Upper lobe of right lung (tissue), 1 donor: ENCODE data around the gene C16orf96. TPM values are rescaled to one million over a fixed set of nuclear protein-coding genes. Genes with fewer than 3 reads are reported as not detected.
A peak's percentile ranks its signal among the peaks of the same experiment; 100 is the strongest.

Experiments used
- ATAC-seq: fragments of 200-7000 bp; cut with Tn5 transposase; one replicate; pipeline ENCODE4 v1.9.1; 2020; ENCODE audit warnings: mild to moderate bottlenecking, moderate library complexity
- DNase-seq: peaks from one replicate; pipeline ENCODE4 v3.0.0-alpha.2; 2020
- H3K27ac ChIP-seq: fragments of 200-600 bp; one replicate; pipeline ENCODE4 v1.8.0; 2022
- H3K27me3 ChIP-seq: fragments of 200-600 bp; one replicate; pipeline ENCODE4 v1.8.0; 2022; ENCODE audit warnings: mild to moderate bottlenecking
- H3K36me3 ChIP-seq: fragments of 200-600 bp; one replicate; pipeline ENCODE4 v1.8.0; 2022
- H3K4me1 ChIP-seq: fragments of 200-600 bp; one replicate; pipeline ENCODE4 v1.8.0; 2022
- H3K4me3 ChIP-seq: fragments of 200-600 bp; one replicate; pipeline ENCODE4 v1.8.0; 2022; ENCODE audit warnings: mild to moderate bottlenecking
- H3K9me3 ChIP-seq: fragments of 200-600 bp; one replicate; pipeline ENCODE4 v1.8.0; 2022
- intact Hi-C: fragments of 100-400 bp; cut with DNase I; formaldehyde crosslinking; loops from one replicate; pipeline ENCODE4 v1.11.0; 2022
- long read RNA-seq: library from polyadenylated mRNA; unstranded; transcript quantifications from one replicate; pipeline ENCODE4 v2.0.0, GENCODE V29; 2021
- total RNA-seq: library from RNA; stranded (reverse); fragmentation: NEBNext Ultra II Directional; extraction: Animal tissue kit (Norgen Biotek cat#: 25700); gene quantifications from one replicate; pipeline ENCODE4 v1.2.1, GENCODE V29; 2021
- TF ChIP-seq, protein P1 (sequence below): fragments of 200-600 bp; IDR thresholded peaks from one replicate; pipeline ENCODE4 v1.8.0; 2022; ENCODE audit warnings: antibody characterized with exemption
- donor health status: DM: no; HTN: yes; CAD: no; lungs with severe emphysema.

The C16orf96 gene
- 0.32 TPM for total RNA-seq
- long read RNA-seq: 0 reads

DNA sequence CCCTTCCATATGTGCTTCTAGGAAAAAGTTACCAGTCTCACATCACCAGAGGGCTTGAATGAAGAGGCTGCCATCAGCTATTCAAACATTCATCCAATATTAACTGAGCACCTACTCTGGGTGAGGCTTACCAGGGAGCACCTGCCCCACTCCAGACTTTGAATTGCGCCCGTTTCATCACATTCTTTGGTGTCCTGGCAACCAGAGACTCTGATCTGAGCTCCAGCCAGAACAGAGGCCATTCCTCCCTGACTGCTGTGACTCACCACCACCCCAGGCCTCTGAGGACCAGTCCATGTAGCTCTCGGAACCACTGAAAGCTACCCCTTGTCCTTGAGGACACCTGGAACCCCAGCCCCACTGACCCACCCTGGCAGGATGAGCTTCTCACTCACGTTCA, at the start of gene C16orf96:
TSS of gene C16orf96 (plus strand) at position 229 of the 400 bp plus-strand sequence. CDS start at position 379, 150 bp downstream.
- Histone ChIP-seq H3K27ac (no peak within 1 kb of the TSS), H3K4me1 (no peaks in the 10 kb centered on the region), H3K9me3 (no peaks in the 10 kb centered on the region), H3K4me3 (no peak within 1 kb of the TSS), H3K36me3 (no peaks in the 10 kb centered on the region), H3K27me3 (no peaks in the 10 kb centered on the region)
- TF ChIP-seq, protein P1, sequence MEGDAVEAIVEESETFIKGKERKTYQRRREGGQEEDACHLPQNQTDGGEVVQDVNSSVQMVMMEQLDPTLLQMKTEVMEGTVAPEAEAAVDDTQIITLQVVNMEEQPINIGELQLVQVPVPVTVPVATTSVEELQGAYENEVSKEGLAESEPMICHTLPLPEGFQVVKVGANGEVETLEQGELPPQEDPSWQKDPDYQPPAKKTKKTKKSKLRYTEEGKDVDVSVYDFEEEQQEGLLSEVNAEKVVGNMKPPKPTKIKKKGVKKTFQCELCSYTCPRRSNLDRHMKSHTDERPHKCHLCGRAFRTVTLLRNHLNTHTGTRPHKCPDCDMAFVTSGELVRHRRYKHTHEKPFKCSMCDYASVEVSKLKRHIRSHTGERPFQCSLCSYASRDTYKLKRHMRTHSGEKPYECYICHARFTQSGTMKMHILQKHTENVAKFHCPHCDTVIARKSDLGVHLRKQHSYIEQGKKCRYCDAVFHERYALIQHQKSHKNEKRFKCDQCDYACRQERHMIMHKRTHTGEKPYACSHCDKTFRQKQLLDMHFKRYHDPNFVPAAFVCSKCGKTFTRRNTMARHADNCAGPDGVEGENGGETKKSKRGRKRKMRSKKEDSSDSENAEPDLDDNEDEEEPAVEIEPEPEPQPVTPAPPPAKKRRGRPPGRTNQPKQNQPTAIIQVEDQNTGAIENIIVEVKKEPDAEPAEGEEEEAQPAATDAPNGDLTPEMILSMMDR: no peak
- intact Hi-C loops: no loop called here
- ATAC-seq (peak; percentile 50), DNase-seq (no peak)

DNA sequence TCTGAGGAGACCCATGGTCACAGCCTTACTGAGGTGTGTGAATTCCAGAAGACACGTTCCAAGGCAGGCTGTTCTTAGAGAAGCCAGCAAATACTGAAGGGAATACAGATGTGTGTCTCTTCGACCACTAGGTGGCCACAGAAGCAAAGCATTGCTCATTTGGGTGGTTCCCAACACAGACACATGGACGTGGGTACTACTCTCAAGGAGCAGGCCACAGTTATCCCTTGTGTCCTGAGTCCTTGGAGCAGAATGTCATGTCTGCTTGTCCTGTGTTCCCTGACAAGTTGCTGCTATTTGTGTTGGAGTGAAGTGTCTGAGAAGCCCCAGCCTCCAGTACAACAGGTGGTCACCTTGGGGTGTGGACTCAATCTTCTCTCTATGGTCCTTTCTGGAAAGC, 49.7 kb upstream of the C16orf96 start:
- intact Hi-C loops: loop anchor here (5.0 kb wide), 1 partner anchor 41 kb away; no protein-coding TSS in a partner anchor
- Histone ChIP-seq H3K36me3 (peaks cover 55% of the 10 kb centered on the region), H3K4me1 (peaks cover 30% of the 10 kb centered on the region), H3K27me3 (no peaks in the 10 kb centered on the region), H3K4me3 (no peak overlapping the region), H3K27ac (peak overlapping the region; percentile 20), H3K9me3 (no peaks in the 10 kb centered on the region)
- ATAC-seq (peak; percentile 86), DNase-seq (no peak)
- TF ChIP-seq, protein P1: peak; percentile 84

DNA sequence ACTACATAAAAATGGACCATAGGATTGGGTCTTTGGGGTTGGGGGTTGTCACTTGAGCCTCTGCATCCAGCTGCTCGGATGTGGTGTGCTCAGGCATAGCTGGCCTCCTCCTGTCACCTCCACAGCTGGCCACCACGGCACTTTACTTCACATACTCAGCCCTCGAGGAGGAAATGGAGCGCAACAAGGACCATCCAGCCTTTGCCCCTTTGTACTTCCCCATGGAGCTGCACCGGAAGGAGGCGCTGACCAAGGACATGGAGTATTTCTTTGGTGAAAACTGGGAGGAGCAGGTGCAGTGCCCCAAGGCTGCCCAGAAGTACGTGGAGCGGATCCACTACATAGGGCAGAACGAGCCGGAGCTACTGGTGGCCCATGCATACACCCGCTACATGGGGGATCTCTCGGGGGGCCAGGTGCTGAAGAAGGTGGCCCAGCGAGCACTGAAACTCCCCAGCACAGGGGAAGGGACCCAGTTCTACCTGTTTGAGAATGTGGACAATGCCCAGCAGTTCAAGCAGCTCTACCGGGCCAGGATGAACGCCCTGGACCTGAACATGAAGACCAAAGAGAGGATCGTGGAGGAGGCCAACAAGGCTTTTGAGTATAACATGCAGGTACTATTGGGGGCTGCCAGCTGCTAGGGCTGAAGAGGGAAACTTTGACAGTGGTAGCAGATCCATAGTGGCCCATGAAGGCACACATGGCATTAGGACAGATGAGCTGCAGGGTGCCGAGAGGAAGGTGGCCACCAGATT, 48.4 kb upstream of the C16orf96 start:
- Histone ChIP-seq H3K36me3 (peaks cover 67% of the 10 kb centered on the region), H3K27ac (no peak overlapping the region), H3K4me3 (no peak overlapping the region), H3K27me3 (no peaks in the 10 kb centered on the region), H3K4me1 (peaks cover 23% of the 10 kb centered on the region), H3K9me3 (no peaks in the 10 kb centered on the region)
- DNase-seq: no peak
- intact Hi-C loops: loop anchor here (5.0 kb wide), 1 partner anchor 40 kb away; no protein-coding TSS in a partner anchor
- TF ChIP-seq, protein P1: no peak
- no peak for ATAC-seq

DNA sequence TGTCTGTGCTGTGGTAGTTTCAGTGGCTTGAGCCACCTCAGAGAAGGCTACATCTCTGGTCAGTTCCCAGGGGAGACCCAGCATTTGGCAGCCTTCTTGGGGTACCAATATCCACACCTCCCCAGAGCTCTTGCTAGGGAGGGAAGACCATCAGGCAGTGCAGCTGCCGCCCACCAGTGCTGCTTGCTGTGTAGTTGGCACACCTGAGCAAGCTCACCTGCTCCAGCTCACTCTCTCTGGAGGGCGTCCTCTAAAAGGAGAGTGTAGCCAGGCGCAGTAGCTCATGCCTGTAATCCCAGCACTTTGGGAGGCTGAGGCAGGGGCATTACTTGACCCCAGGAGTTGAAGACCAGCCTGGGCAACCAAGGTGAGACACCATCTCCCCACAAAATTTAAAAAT, 47.3 kb upstream of the C16orf96 start:
- Histone ChIP-seq H3K27me3 (no peaks in the 10 kb centered on the region), H3K27ac (no peak overlapping the region), H3K4me3 (no peak overlapping the region), H3K9me3 (no peaks in the 10 kb centered on the region), H3K4me1 (peaks cover 28% of the 10 kb centered on the region), H3K36me3 (peaks cover 77% of the 10 kb centered on the region)
- ATAC-seq: no peak
- TF ChIP-seq, protein P1: no peak
- intact Hi-C loops: loop anchor here (5.0 kb wide), 1 partner anchor 38 kb away; no protein-coding TSS in a partner anchor
- no peak for DNase-seq

DNA sequence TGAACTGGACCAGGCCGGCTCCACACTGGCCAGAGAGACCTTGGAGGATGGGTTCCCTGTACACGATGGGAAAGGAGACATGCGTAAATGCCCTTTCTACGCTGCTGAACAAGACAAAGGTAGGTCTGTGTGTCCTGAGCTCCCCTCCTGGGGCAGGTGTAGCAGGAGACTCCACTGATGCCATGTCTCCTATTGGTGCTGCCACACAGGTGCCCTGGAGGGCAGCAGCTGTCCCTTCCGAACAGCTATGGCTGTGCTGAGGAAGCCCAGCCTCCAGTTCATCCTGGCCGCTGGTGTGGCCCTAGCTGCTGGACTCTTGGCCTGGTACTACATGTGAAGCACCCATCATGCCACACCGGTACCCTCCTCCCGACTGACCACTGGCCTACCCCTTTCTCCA, 46.7 kb upstream of the C16orf96 start:
- Histone ChIP-seq H3K36me3 (peaks cover 79% of the 10 kb centered on the region), H3K27ac (no peak overlapping the region), H3K4me3 (no peak overlapping the region), H3K4me1 (peaks cover 34% of the 10 kb centered on the region), H3K27me3 (no peaks in the 10 kb centered on the region), H3K9me3 (no peaks in the 10 kb centered on the region)
- TF ChIP-seq, protein P1: no peak
- DNase-seq: no peak
- no peak for ATAC-seq
- intact Hi-C loops: loop anchor here (5.0 kb wide), 1 partner anchor 38 kb away; no protein-coding TSS in a partner anchor
